HCT116 (cell line): ENCODE measurements around the gene DIDO1. TPM values are rescaled to one million over a fixed set of nuclear protein-coding genes. Genes with fewer than 3 reads are reported as not detected.

Source experiments
- ATAC-seq: fragments of 200-7000 bp; cut with Tn5 transposase; 2 replicates; pipeline ENCODE4 v1.9.1; 2020; ENCODE audit warnings: mild to moderate bottlenecking, moderate library complexity
- BruUV-seq: library from RNA; stranded (reverse); fragments of 400-500 nt; replicated peaks from 2 replicates; lab custom pipeline; 2021; lab: Mats Ljungman, UMichigan
- CTCF ChIA-PET: fragments of 300-600 bp; sonication (Branson Sonifier 250); formaldehyde crosslinking; loops from one replicate; lab custom pipeline; 2021; ENCODE audit warnings: antibody characterized with exemption; lab: Charles Lee
- POLR2A ChIA-PET: fragments of 300-600, 350-600 bp; sonication (Branson Sonifier 250); formaldehyde crosslinking; loops from one replicate; lab custom pipeline; 2021; ENCODE audit warnings: antibody characterized with exemption; lab: Charles Lee
- RAD21 ChIA-PET, 2 experiments: fragments of 300-600 bp; sonication (Branson Sonifier 250); formaldehyde crosslinking; loops; one replicate each; lab custom pipeline; 2023; ENCODE audit warnings: low total read pairs in 2 of 2; ENCODE audit not compliant: uncharacterized antibody in 2 of 2, unreplicated experiment in 2 of 2, low non-redundant PET in 1 of 2; lab: Charles Lee
- DNase-seq: peaks from one replicate; pipeline ENCODE4 v3.0.0-alpha.2; 2010; ENCODE audit warnings: low read depth, low spot score
- H2AFZ ChIP-seq: fragments of 200-600 bp; shearing (Covaris generic), sonication (generic); 2 replicates; pipeline ENCODE4 v1.6.1; 2017; ENCODE audit warnings: low read depth, mixed run types, mixed read lengths, antibody characterized with exemption, low read length; ENCODE audit not compliant: poor library complexity, severe bottlenecking
- H3K27ac ChIP-seq: 2 replicates; pipeline ENCODE4 v1.5.1; 2012; ENCODE audit warnings: low read depth, low read length
- H3K27me3 ChIP-seq: fragments of 200-600 bp; sonication (generic); 2 replicates; pipeline ENCODE4 v1.6.1; 2016; ENCODE audit warnings: mixed run types, low read length, mixed read lengths; ENCODE audit not compliant: insufficient read depth
- H3K36me3 ChIP-seq, 2 experiments: fragments of 200-500 bp in 1 of 2; fragments of 200-600 bp in 1 of 2; sonication (Bioruptor generic) in 1 of 2; sonication (generic) in 1 of 2; 2 replicates each; pipeline versions ENCODE4 v1.5.1 to v1.6.1; 2014 to 2016; ENCODE audit warnings: low read length in 2 of 2, inconsistent platforms in 1 of 2, mixed read lengths in 1 of 2, mixed run types in 1 of 2; ENCODE audit not compliant: insufficient read depth in 2 of 2, control insufficient read depth in 1 of 2
- H3K4me1 ChIP-seq, 2 experiments: fragments of 200-600 bp in 1 of 2; sonication (generic) in 1 of 2; 2 replicates each; pipeline versions ENCODE4 v1.5.1 to v1.6.1; 2012 to 2017; ENCODE audit warnings: low read length in 2 of 2, inconsistent platforms in 1 of 2, mild to moderate bottlenecking in 1 of 2, mixed read lengths in 1 of 2, mixed run types in 1 of 2, moderate library complexity in 1 of 2; ENCODE audit not compliant: insufficient read depth in 2 of 2, control insufficient read depth in 1 of 2
- H3K4me2 ChIP-seq: fragments of 200-600 bp; sonication (generic); 2 replicates; pipeline ENCODE4 v1.6.1; 2017; ENCODE audit warnings: mixed run types, low read length, mixed read lengths
- H3K4me3 ChIP-seq, 2 experiments: fragments of 200-600 bp in 1 of 2; sonication (generic) in 1 of 2; replicated peaks in 1 of 2; 2 replicates each; pipeline ENCODE4 v1.5.1; 2011 to 2016; ENCODE audit warnings: low read length in 2 of 2, control low read depth in 1 of 2, low read depth in 1 of 2, mild to moderate bottlenecking in 1 of 2, mixed read lengths in 1 of 2, mixed run types in 1 of 2
- H3K79me2 ChIP-seq: fragments of 200-600 bp; sonication (generic); 2 replicates; pipeline ENCODE4 v1.6.1; 2017; ENCODE audit warnings: mild to moderate bottlenecking, mixed run types, low read length, moderate library complexity, mixed read lengths; ENCODE audit not compliant: insufficient read depth
- H3K9ac ChIP-seq: fragments of 200-600 bp; sonication (generic); 2 replicates; pipeline ENCODE4 v1.6.1; 2016; ENCODE audit warnings: low read length, mixed read lengths
- H3K9me2 ChIP-seq: fragments of 200-600 bp; sonication (generic), shearing (Covaris generic); 2 replicates; pipeline ENCODE4 v1.6.1; 2017; ENCODE audit warnings: mixed run types, mild to moderate bottlenecking, moderate library complexity; ENCODE audit not compliant: insufficient read depth
- H3K9me3 ChIP-seq, 2 experiments: fragments of 200-500 bp in 1 of 2; fragments of 200-600 bp in 1 of 2; sonication (Bioruptor generic) in 1 of 2; sonication (generic) in 1 of 2; 2 replicates each; pipeline ENCODE4 v1.6.1; 2014 to 2017; ENCODE audit warnings: low read length in 2 of 2, mixed read lengths in 2 of 2, inconsistent platforms in 1 of 2, low read depth in 1 of 2, mild to moderate bottlenecking in 1 of 2, mixed run types in 1 of 2, moderate library complexity in 1 of 2; ENCODE audit not compliant: control insufficient read depth in 1 of 2, insufficient read depth in 1 of 2
- H4K20me1 ChIP-seq: fragments of 200-600 bp; sonication (generic), shearing (Covaris generic); 2 replicates; pipeline ENCODE4 v1.6.1; 2017; ENCODE audit warnings: mixed run types, mild to moderate bottlenecking, moderate library complexity; ENCODE audit not compliant: insufficient read depth
- CBX3 ChIP-seq: IDR thresholded peaks from 2 replicates; pipeline ENCODE4 v1.6.1; 2012; ENCODE audit warnings: low read depth
- CEBPB ChIP-seq: IDR thresholded peaks from 2 replicates; pipeline ENCODE4 v1.6.1; 2012; ENCODE audit warnings: low read depth
- EGR1 ChIP-seq: IDR thresholded peaks from 2 replicates; pipeline ENCODE4 v1.6.1; 2012; ENCODE audit warnings: low read depth
- ELF1 ChIP-seq: IDR thresholded peaks from 2 replicates; pipeline ENCODE4 v1.6.1; 2012; ENCODE audit warnings: low read depth, borderline replicate concordance
- POLR2AphosphoS5 ChIP-seq: IDR thresholded peaks from 2 replicates; pipeline ENCODE4 v1.6.1; 2011; ENCODE audit warnings: mild to moderate bottlenecking, low read depth, low read length, moderate library complexity
- RAD21 ChIP-seq: IDR thresholded peaks from 2 replicates; pipeline ENCODE4 v1.6.1; 2012; ENCODE audit warnings: low read depth, mild to moderate bottlenecking
- YY1 ChIP-seq: IDR thresholded peaks from 2 replicates; pipeline ENCODE4 v1.6.1; 2011; ENCODE audit warnings: low read length, low read depth, moderate library complexity, mild to moderate bottlenecking; ENCODE audit not compliant: insufficient replicate concordance; ENCODE audit errors: extremely low read depth
- ZNF274 ChIP-seq: fragments of 200-500 bp; sonication (Bioruptor generic); IDR thresholded peaks from 2 replicates; pipeline ENCODE4 v1.6.1; 2014; ENCODE audit warnings: mild to moderate bottlenecking, low read depth, low read length, inconsistent platforms
- intact Hi-C: fragments of 100-400 bp; cut with micrococcal nuclease; formaldehyde crosslinking; loops from 2 replicates; pipeline ENCODE4 v1.10.0; 2022
- total RNA-seq: library from RNA; stranded (reverse); gene quantifications from one replicate; pipeline ENCODE4 v1.2.1, GENCODE V29; 2021; ENCODE audit not compliant: unreplicated experiment
- TF ChIP-seq, protein P1 (sequence below): IDR thresholded peaks from 2 replicates; pipeline ENCODE4 v1.6.1; 2011; ENCODE audit warnings: mild to moderate bottlenecking, low read length, moderate library complexity; ENCODE audit not compliant: insufficient replicate concordance; ENCODE audit errors: extremely low read depth

The DIDO1 gene
- total RNA-seq, 1 experiment from 2014 or later: 41.4 TPM

- TF ChIP-seq, protein P1, sequence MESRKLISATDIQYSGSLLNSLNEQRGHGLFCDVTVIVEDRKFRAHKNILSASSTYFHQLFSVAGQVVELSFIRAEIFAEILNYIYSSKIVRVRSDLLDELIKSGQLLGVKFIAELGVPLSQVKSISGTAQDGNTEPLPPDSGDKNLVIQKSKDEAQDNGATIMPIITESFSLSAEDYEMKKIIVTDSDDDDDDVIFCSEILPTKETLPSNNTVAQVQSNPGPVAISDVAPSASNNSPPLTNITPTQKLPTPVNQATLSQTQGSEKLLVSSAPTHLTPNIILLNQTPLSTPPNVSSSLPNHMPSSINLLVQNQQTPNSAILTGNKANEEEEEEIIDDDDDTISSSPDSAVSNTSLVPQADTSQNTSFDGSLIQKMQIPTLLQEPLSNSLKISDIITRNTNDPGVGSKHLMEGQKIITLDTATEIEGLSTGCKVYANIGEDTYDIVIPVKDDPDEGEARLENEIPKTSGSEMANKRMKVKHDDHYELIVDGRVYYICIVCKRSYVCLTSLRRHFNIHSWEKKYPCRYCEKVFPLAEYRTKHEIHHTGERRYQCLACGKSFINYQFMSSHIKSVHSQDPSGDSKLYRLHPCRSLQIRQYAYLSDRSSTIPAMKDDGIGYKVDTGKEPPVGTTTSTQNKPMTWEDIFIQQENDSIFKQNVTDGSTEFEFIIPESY: no peak
- TF ChIP-seq EGR1 (no peak), ZNF274 (no peak), POLR2AphosphoS5 (no peak), RAD21 (no peak), YY1 (no peak), ELF1 (no peak), CBX3 (no peak), CEBPB (no peak)
Observed at GRCh38 chr20:62896526-62896925, 29.8 kb downstream of the DIDO1 start.

More at GRCh38 chr20:62896526-62896925, 29.8 kb downstream of the DIDO1 start:
- H3K9me3 ChIP-seq: no peaks in the 10 kb centered on the region
- BruUV-seq: no TSS peak
- peaks cover 42 to 45% of the 10 kb centered on the region in 2 experiments for H3K36me3 ChIP-seq
- no peak for ATAC-seq
- H3K9me2 ChIP-seq: no peaks in the 10 kb centered on the region
- peaks cover 5 to 18% of the 10 kb centered on the region in 2 experiments; a peak in 3 of 4 replicates for H3K4me1 ChIP-seq
- H2AFZ ChIP-seq: no peak overlapping the region
- intact Hi-C loops: no loop called here
- ChIA-PET CTCF (no interaction called here), POLR2A (no interaction called here), RAD21 (no interaction called here)
- DNase-seq: no peak
- H3K27ac ChIP-seq: no peak overlapping the region
- H3K79me2 ChIP-seq: no peaks in the 10 kb centered on the region
- H3K9ac ChIP-seq: no peak overlapping the region
- no peaks in the 10 kb centered on the region; the same call in 1 of the 2 replicates for H4K20me1 ChIP-seq
- H3K4me3 ChIP-seq: no peak overlapping the region
- no peaks in the 10 kb centered on the region for H3K27me3 ChIP-seq
- H3K4me2 ChIP-seq: no peak overlapping the region
